ENCODE data around the gene POMGNT1. TPM values are rescaled to one million over a fixed set of nuclear protein-coding genes. Genes with fewer than 3 reads are reported as not detected.

Gene POMGNT1
- total RNA-seq, 1 experiment from 2014 or later, result 85.4 TPM

GRCh38 chr1:46194641-46195193, 3.5 kb downstream of the POMGNT1 start:
- intact Hi-C loops (cut with micrococcal nuclease), result no loop called here
- Mint-ChIP-seq H3K4me3 (ENCODE audit: unreplicated experiment) (no peak overlapping the region), H3K27ac (ENCODE audit: low read depth, unreplicated experiment) (peak overlapping the region; percentile 4), H3K4me1 (ENCODE audit: insufficient read depth, unreplicated experiment) (peaks cover 18% of the 10 kb centered on the region), H3K27me3 (ENCODE audit: insufficient read depth, unreplicated experiment) (no peaks in the 10 kb centered on the region), H3K36me3 (ENCODE audit: insufficient read depth, unreplicated experiment) (peaks cover 51% of the 10 kb centered on the region), H3K9me3 (ENCODE audit: unreplicated experiment) (no peaks in the 10 kb centered on the region)
- BruUV-seq (replicated peaks), result no TSS peak
- no peak for TF ChIP-seq CTCF (IDR thresholded peaks at IDR 0.05; ENCODE audit: unreplicated experiment)
- ChIA-PET CTCF (interaction anchor here (1.6 to 1.7 kb wide), 3 partner anchors 14 to 29 kb away, joined by 3 to 8 read pairs (median 6); no protein-coding TSS in a partner anchor), POLR2A (interaction anchor here (0.5 to 10.5 kb wide), 4 partner anchors 9 to 24 kb away, joined by 3 to 125 read pairs (median 4); partner anchors contain the start of gene LURAP1)
- no peak for DNase-seq (ENCODE audit: unreplicated experiment)

- Mint-ChIP-seq H3K27ac (ENCODE audit: low read depth, unreplicated experiment) (peak overlapping the region; percentile 4), H3K27me3 (ENCODE audit: insufficient read depth, unreplicated experiment) (no peaks in the 10 kb centered on the region), H3K9me3 (ENCODE audit: unreplicated experiment) (no peaks in the 10 kb centered on the region), H3K4me1 (ENCODE audit: insufficient read depth, unreplicated experiment) (peaks cover 25% of the 10 kb centered on the region), H3K36me3 (ENCODE audit: insufficient read depth, unreplicated experiment) (peaks cover 53% of the 10 kb centered on the region), H3K4me3 (ENCODE audit: unreplicated experiment) (no peak overlapping the region)
- POLR2A ChIA-PET, result interaction anchor here (0.5 to 10.5 kb wide), 4 partner anchors 9 to 25 kb away, joined by 3 to 125 read pairs (median 4); partner anchors contain the start of gene LURAP1
- TF ChIP-seq CTCF (IDR thresholded peaks at IDR 0.05; ENCODE audit: unreplicated experiment), result no peak
- intact Hi-C loops (cut with micrococcal nuclease), result no loop called here
- BruUV-seq (replicated peaks), result no TSS peak
- CTCF ChIA-PET, result interaction anchor here (0.9 to 1.7 kb wide), 3 partner anchors 13 to 30 kb away, joined by 3 to 8 read pairs (median 6); no protein-coding TSS in a partner anchor
- DNase-seq (ENCODE audit: unreplicated experiment), result no peak
Measured at GRCh38 chr1:46193984-46194570, 4.2 kb downstream of the POMGNT1 start.

- H3K27ac Mint-ChIP-seq (ENCODE audit: low read depth, unreplicated experiment), result peak overlapping the region; percentile 71
- H3K4me3 Mint-ChIP-seq (ENCODE audit: unreplicated experiment), result no peak overlapping the region
- CTCF ChIA-PET, result interaction anchor here (0.9 to 4.5 kb wide), 3 partner anchors 12 to 31 kb away, joined by 3 to 23 read pairs (median 19); no protein-coding TSS in a partner anchor
- POLR2A ChIA-PET, result interaction anchor here (1.1 to 10.5 kb wide), 2 partner anchors 10 kb away, joined by 3 to 125 read pairs; no protein-coding TSS in a partner anchor
- no peaks in the 10 kb centered on the region for H3K27me3 Mint-ChIP-seq (ENCODE audit: insufficient read depth, unreplicated experiment)
- BruUV-seq (replicated peaks), result no TSS peak
- intact Hi-C loops (cut with micrococcal nuclease), result no loop called here
- peaks cover 58% of the 10 kb centered on the region for H3K36me3 Mint-ChIP-seq (ENCODE audit: insufficient read depth, unreplicated experiment)
- no peak for TF ChIP-seq CTCF (IDR thresholded peaks at IDR 0.05; ENCODE audit: unreplicated experiment)
- no peak for DNase-seq (ENCODE audit: unreplicated experiment)
- peaks cover 31% of the 10 kb centered on the region for H3K4me1 Mint-ChIP-seq (ENCODE audit: insufficient read depth, unreplicated experiment)
- H3K9me3 Mint-ChIP-seq (ENCODE audit: unreplicated experiment), result no peaks in the 10 kb centered on the region
Measured at GRCh38 chr1:46193285-46193684, 4.9 kb downstream of the POMGNT1 start.

GRCh38 chr1:46192171-46192570, 6.1 kb downstream of the POMGNT1 start:
- POLR2A ChIA-PET, result interaction anchor here (1.6 to 10.5 kb wide), 3 partner anchors 9 to 55 kb away, joined by 4 to 125 read pairs (median 8); no protein-coding TSS in a partner anchor
- H3K27me3 Mint-ChIP-seq (ENCODE audit: insufficient read depth, unreplicated experiment), result no peaks in the 10 kb centered on the region
- H3K4me3 Mint-ChIP-seq (ENCODE audit: unreplicated experiment), result no peak overlapping the region
- H3K4me1 Mint-ChIP-seq (ENCODE audit: insufficient read depth, unreplicated experiment), result peaks cover 35% of the 10 kb centered on the region
- CTCF ChIA-PET, result interaction anchor here (0.5 to 4.5 kb wide), 3 partner anchors 11 to 211 kb away, joined by 5 to 23 read pairs (median 19); no protein-coding TSS in a partner anchor
- intact Hi-C loops (cut with micrococcal nuclease), result no loop called here
- no peaks in the 10 kb centered on the region for H3K9me3 Mint-ChIP-seq (ENCODE audit: unreplicated experiment)
- peaks cover 61% of the 10 kb centered on the region for H3K36me3 Mint-ChIP-seq (ENCODE audit: insufficient read depth, unreplicated experiment)
- no TSS peak for BruUV-seq (replicated peaks)
- no peak for DNase-seq (ENCODE audit: unreplicated experiment)
- H3K27ac Mint-ChIP-seq (ENCODE audit: low read depth, unreplicated experiment), result no peak overlapping the region
- TF ChIP-seq CTCF (IDR thresholded peaks at IDR 0.05; ENCODE audit: unreplicated experiment), result no peak
